GM23338 (cell line): ENCODE measurements around the gene ADRA2B. TPM values are rescaled to one million over a fixed set of nuclear protein-coding genes. Genes with fewer than 3 reads are reported as not detected.

ENCODE experiments used
- ATAC-seq: fragments of 200-7000 bp; cut with Tn5 transposase; 3 replicates; pipeline ENCODE4 v1.9.1; 2020
- DNase-seq: peaks from one replicate; pipeline ENCODE4 v3.0.0-alpha.2; 2015; ENCODE audit warnings: low spot score
- H2AFZ ChIP-seq: fragments of 200-600 bp; sonication (generic); 2 replicates; pipeline ENCODE4 v1.8.0; 2016; ENCODE audit warnings: antibody characterized with exemption, mild to moderate bottlenecking, moderate library complexity
- H3F3A ChIP-seq: fragments of 200-600 bp; sonication (generic); replicated peaks from 2 replicates; pipeline ENCODE4 v1.8.0; 2017; ENCODE audit warnings: antibody characterized with exemption, mixed run types, low read depth
- H3K27ac ChIP-seq: fragments of 200-600 bp; sonication (generic); 2 replicates; pipeline ENCODE4 v1.6.1; 2016; ENCODE audit warnings: low read depth
- H3K27me3 ChIP-seq: fragments of 200-600 bp; sonication (generic); 2 replicates; pipeline ENCODE4 v1.8.0; 2016; ENCODE audit warnings: mild to moderate bottlenecking, mixed run types, moderate library complexity; ENCODE audit not compliant: insufficient read depth
- H3K36me3 ChIP-seq: fragments of 200-600 bp; sonication (generic); 2 replicates; pipeline ENCODE4 v1.8.0; 2016; ENCODE audit warnings: mild to moderate bottlenecking; ENCODE audit not compliant: insufficient read depth
- H3K4me1 ChIP-seq: fragments of 200-600 bp; sonication (generic); 2 replicates; pipeline ENCODE4 v1.8.0; 2016; ENCODE audit warnings: mild to moderate bottlenecking, moderate library complexity; ENCODE audit not compliant: insufficient read depth
- H3K4me2 ChIP-seq: fragments of 200-600 bp; sonication (generic); 2 replicates; pipeline ENCODE4 v1.7.1; 2017; ENCODE audit warnings: mixed run types
- H3K4me3 ChIP-seq: fragments of 200-600 bp; sonication (generic); 2 replicates; pipeline ENCODE4 v1.6.1; 2016; ENCODE audit warnings: mixed run types
- H3K79me2 ChIP-seq: fragments of 200-600 bp; sonication (generic); replicated peaks from 2 replicates; pipeline ENCODE4 v1.8.0; 2017; ENCODE audit warnings: mild to moderate bottlenecking; ENCODE audit not compliant: insufficient read depth
- H3K9me2 ChIP-seq: fragments of 200-600 bp; sonication (generic); 2 replicates; pipeline ENCODE4 v1.8.0; 2017; ENCODE audit not compliant: insufficient read depth
- H4K20me1 ChIP-seq: fragments of 200-600 bp; sonication (generic); replicated peaks from 2 replicates; pipeline ENCODE4 v1.8.0; 2017; ENCODE audit warnings: mild to moderate bottlenecking; ENCODE audit not compliant: insufficient read depth
- H3K27ac Mint-ChIP-seq: 2 replicates; pipeline ENCODE4 v1.8.0; 2020; ENCODE audit warnings: inconsistent platforms, mild to moderate bottlenecking, moderate library complexity, mixed read lengths
- H3K27me3 Mint-ChIP-seq: 3 replicates; pipeline ENCODE4 v1.8.0; 2022; ENCODE audit warnings: low read depth, mild to moderate bottlenecking, moderate library complexity, mixed read lengths, inconsistent platforms; ENCODE audit not compliant: insufficient read depth, poor library complexity
- H3K36me3 Mint-ChIP-seq: 3 replicates; pipeline ENCODE4 v1.8.0; 2021; ENCODE audit warnings: low read depth, mild to moderate bottlenecking, inconsistent platforms, moderate library complexity, mixed read lengths
- H3K4me1 Mint-ChIP-seq: 3 replicates; pipeline ENCODE4 v1.8.0; 2020; ENCODE audit warnings: mild to moderate bottlenecking, inconsistent platforms, mixed read lengths
- H3K4me3 Mint-ChIP-seq: 3 replicates; pipeline ENCODE4 v1.8.0; 2021; ENCODE audit warnings: moderate library complexity, mild to moderate bottlenecking, inconsistent platforms, mixed read lengths
- H3K9me3 Mint-ChIP-seq: 3 replicates; pipeline ENCODE4 v1.8.0; 2020; ENCODE audit warnings: moderate library complexity, mild to moderate bottlenecking, inconsistent platforms, mixed read lengths
- CREB1 ChIP-seq: fragments of 250-450 bp; sonication (Bioruptor Pico); IDR thresholded peaks from 2 replicates; pipeline ENCODE4 v1.5.0; 2020; ENCODE audit warnings: low read depth, mild to moderate bottlenecking, moderate library complexity
- EZH2 ChIP-seq: fragments of 200-600 bp; sonication (generic); IDR thresholded peaks from one replicate; pipeline ENCODE4 v1.8.0; 2017; ENCODE audit warnings: antibody characterized with exemption, mild to moderate bottlenecking, low read depth; ENCODE audit not compliant: unreplicated experiment
- EZH2phosphoT487 ChIP-seq: fragments of 200-600 bp; sonication (generic); IDR thresholded peaks from one replicate; pipeline ENCODE4 v1.8.1; 2018; ENCODE audit warnings: antibody characterized with exemption; ENCODE audit not compliant: unreplicated experiment
- JUNB ChIP-seq: IDR thresholded peaks from one replicate; pipeline ENCODE4 v1.6.1; 2016; ENCODE audit warnings: antibody characterized with exemption; ENCODE audit not compliant: unreplicated experiment
- NANOG ChIP-seq: IDR thresholded peaks from 2 replicates; pipeline ENCODE4 v1.6.1; 2016; ENCODE audit warnings: antibody characterized with exemption, borderline replicate concordance
- POLR2AphosphoS5 ChIP-seq: IDR thresholded peaks from 2 replicates; pipeline ENCODE4 v1.6.1; 2016; ENCODE audit warnings: antibody characterized with exemption, low read depth
- STAT1 ChIP-seq: IDR thresholded peaks from one replicate; pipeline ENCODE4 v1.6.1; 2016; ENCODE audit warnings: antibody characterized with exemption; ENCODE audit not compliant: unreplicated experiment
- ZNF114 ChIP-seq: fragments of 250-450 bp; sonication (Bioruptor Pico); IDR thresholded peaks from 2 replicates; pipeline ENCODE4 v1.5.0; 2020; ENCODE audit warnings: mild to moderate bottlenecking, moderate library complexity
- ZNF331 ChIP-seq: fragments of 250-450 bp; sonication (Bioruptor Pico); IDR thresholded peaks from 2 replicates; pipeline ENCODE4 v1.5.0; 2020; ENCODE audit warnings: low read depth, mild to moderate bottlenecking, moderate library complexity
- polyA plus RNA-seq: library from polyadenylated mRNA; unstranded; fragments of >200 nt; fragmentation: Nextera tagmentation; extraction: Ambion mirVana; gene quantifications from 2 replicates; pipeline ENCODE4 v1.2.1, GENCODE V29; 2016
- total RNA-seq: library from RNA; depleted of rRNA; stranded (reverse); fragments of >200 nt; shearing (Covaris generic); gene quantifications from 2 replicates; pipeline ENCODE4 v1.2.3, GENCODE V29; 2014
- TF ChIP-seq, protein P1 (sequence below): fragments of 250-450 bp; sonication (Bioruptor Pico); IDR thresholded peaks from 2 replicates; pipeline ENCODE4 v1.5.0; 2020; ENCODE audit warnings: mild to moderate bottlenecking, moderate library complexity
- TF ChIP-seq, protein P2 (sequence below): IDR thresholded peaks from 2 replicates; pipeline ENCODE4 v1.6.1; 2016; ENCODE audit warnings: antibody characterized with exemption
- TF ChIP-seq, protein P3 (sequence below), 2 experiments: fragments of 200-600 bp in 1 of 2; sonication (generic) in 1 of 2; conservative IDR thresholded peaks; 2 replicates each; pipeline versions ENCODE4 v1.5.1 to v1.6.1; 2016 to 2017; ENCODE audit warnings: antibody characterized with exemption in 2 of 2, low read depth in 2 of 2, mild to moderate bottlenecking in 2 of 2, moderate library complexity in 1 of 2
- TF ChIP-seq, protein P4 (sequence below): IDR thresholded peaks from one replicate; pipeline ENCODE4 v1.6.1; 2018; ENCODE audit warnings: antibody characterized with exemption; ENCODE audit not compliant: unreplicated experiment

The ADRA2B gene
- total and polyA plus RNA-seq, 2 experiments from 2014 or later = 1.7 to 5.9 TPM

DNA sequence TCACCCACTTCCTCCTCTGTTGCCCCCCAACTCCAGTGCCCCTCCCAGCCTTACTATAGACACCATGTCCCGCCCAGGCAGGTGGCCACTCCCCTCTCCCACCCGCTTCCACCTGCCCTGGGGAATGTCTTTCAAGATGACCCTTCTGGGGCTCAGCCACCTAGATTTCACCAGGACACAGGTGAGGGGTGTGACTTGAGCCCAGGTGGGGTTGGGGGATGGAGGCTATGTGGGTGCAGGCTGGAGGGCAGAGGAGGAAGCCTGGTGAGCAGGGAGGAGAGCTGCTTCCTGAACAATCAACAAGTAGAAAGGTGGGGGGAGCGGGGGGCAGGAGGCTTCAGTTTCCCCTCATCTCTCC, 8.7 kb downstream of the ADRA2B start:
- peaks cover 30% of the 10 kb centered on the region for H3K4me1 Mint-ChIP-seq
- peaks cover 15% of the 10 kb centered on the region for H3K27me3 Mint-ChIP-seq
- no peak for DNase-seq
- H3K4me3 ChIP-seq = no peak overlapping the region
- H3K27ac Mint-ChIP-seq = no peak overlapping the region
- H3K27ac ChIP-seq = no peak overlapping the region
- H3K9me2 ChIP-seq = no peaks in the 10 kb centered on the region
- peaks cover 8% of the 10 kb centered on the region for H3K9me3 Mint-ChIP-seq
- H4K20me1 ChIP-seq = no peaks in the 10 kb centered on the region
- TF ChIP-seq NANOG (no peak), EZH2phosphoT487 (no peak), ZNF331 (CRISPR knock-in tag) (no peak), JUNB (no peak), POLR2AphosphoS5 (no peak), STAT1 (no peak), ZNF114 (no peak), EZH2 (no peak), CREB1 (CRISPR knock-in tag) (no peak)
- TF ChIP-seq, protein P1, sequence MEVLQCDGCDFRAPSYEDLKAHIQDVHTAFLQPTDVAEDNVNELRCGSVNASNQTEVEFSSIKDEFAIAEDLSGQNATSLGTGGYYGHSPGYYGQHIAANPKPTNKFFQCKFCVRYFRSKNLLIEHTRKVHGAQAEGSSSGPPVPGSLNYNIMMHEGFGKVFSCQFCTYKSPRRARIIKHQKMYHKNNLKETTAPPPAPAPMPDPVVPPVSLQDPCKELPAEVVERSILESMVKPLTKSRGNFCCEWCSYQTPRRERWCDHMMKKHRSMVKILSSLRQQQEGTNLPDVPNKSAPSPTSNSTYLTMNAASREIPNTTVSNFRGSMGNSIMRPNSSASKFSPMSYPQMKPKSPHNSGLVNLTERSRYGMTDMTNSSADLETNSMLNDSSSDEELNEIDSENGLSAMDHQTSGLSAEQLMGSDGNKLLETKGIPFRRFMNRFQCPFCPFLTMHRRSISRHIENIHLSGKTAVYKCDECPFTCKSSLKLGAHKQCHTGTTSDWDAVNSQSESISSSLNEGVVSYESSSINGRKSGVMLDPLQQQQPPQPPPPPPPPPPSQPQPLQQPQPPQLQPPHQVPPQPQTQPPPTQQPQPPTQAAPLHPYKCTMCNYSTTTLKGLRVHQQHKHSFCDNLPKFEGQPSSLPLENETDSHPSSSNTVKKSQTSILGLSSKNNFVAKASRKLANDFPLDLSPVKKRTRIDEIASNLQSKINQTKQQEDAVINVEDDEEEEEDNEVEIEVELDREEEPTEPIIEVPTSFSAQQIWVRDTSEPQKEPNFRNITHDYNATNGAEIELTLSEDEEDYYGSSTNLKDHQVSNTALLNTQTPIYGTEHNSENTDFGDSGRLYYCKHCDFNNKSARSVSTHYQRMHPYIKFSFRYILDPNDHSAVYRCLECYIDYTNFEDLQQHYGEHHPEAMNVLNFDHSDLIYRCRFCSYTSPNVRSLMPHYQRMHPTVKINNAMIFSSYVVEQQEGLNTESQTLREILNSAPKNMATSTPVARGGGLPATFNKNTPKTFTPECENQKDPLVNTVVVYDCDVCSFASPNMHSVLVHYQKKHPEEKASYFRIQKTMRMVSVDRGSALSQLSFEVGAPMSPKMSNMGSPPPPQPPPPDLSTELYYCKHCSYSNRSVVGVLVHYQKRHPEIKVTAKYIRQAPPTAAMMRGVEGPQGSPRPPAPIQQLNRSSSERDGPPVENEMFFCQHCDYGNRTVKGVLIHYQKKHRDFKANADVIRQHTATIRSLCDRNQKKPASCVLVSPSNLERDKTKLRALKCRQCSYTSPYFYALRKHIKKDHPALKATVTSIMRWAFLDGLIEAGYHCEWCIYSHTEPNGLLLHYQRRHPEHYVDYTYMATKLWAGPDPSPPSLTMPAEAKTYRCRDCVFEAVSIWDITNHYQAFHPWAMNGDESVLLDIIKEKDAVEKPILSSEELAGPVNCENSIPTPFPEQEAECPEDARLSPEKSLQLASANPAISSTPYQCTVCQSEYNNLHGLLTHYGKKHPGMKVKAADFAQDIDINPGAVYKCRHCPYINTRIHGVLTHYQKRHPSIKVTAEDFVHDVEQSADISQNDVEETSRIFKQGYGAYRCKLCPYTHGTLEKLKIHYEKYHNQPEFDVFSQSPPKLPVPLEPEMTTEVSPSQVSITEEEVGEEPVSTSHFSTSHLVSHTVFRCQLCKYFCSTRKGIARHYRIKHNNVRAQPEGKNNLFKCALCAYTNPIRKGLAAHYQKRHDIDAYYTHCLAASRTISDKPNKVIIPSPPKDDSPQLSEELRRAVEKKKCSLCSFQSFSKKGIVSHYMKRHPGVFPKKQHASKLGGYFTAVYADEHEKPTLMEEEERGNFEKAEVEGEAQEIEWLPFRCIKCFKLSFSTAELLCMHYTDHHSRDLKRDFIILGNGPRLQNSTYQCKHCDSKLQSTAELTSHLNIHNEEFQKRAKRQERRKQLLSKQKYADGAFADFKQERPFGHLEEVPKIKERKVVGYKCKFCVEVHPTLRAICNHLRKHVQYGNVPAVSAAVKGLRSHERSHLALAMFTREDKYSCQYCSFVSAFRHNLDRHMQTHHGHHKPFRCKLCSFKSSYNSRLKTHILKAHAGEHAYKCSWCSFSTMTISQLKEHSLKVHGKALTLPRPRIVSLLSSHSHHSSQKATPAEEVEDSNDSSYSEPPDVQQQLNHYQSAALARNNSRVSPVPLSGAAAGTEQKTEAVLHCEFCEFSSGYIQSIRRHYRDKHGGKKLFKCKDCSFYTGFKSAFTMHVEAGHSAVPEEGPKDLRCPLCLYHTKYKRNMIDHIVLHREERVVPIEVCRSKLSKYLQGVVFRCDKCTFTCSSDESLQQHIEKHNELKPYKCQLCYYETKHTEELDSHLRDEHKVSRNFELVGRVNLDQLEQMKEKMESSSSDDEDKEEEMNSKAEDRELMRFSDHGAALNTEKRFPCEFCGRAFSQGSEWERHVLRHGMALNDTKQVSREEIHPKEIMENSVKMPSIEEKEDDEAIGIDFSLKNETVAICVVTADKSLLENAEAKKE = no peak
- TF ChIP-seq, protein P2, sequence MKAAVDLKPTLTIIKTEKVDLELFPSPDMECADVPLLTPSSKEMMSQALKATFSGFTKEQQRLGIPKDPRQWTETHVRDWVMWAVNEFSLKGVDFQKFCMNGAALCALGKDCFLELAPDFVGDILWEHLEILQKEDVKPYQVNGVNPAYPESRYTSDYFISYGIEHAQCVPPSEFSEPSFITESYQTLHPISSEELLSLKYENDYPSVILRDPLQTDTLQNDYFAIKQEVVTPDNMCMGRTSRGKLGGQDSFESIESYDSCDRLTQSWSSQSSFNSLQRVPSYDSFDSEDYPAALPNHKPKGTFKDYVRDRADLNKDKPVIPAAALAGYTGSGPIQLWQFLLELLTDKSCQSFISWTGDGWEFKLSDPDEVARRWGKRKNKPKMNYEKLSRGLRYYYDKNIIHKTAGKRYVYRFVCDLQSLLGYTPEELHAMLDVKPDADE = no peak
- TF ChIP-seq, protein P3, sequence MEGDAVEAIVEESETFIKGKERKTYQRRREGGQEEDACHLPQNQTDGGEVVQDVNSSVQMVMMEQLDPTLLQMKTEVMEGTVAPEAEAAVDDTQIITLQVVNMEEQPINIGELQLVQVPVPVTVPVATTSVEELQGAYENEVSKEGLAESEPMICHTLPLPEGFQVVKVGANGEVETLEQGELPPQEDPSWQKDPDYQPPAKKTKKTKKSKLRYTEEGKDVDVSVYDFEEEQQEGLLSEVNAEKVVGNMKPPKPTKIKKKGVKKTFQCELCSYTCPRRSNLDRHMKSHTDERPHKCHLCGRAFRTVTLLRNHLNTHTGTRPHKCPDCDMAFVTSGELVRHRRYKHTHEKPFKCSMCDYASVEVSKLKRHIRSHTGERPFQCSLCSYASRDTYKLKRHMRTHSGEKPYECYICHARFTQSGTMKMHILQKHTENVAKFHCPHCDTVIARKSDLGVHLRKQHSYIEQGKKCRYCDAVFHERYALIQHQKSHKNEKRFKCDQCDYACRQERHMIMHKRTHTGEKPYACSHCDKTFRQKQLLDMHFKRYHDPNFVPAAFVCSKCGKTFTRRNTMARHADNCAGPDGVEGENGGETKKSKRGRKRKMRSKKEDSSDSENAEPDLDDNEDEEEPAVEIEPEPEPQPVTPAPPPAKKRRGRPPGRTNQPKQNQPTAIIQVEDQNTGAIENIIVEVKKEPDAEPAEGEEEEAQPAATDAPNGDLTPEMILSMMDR (conservative IDR thresholded peaks at IDR 0.05; ENCODE audit: low read depth in 2 of 2) = no peak
- TF ChIP-seq, protein P4, sequence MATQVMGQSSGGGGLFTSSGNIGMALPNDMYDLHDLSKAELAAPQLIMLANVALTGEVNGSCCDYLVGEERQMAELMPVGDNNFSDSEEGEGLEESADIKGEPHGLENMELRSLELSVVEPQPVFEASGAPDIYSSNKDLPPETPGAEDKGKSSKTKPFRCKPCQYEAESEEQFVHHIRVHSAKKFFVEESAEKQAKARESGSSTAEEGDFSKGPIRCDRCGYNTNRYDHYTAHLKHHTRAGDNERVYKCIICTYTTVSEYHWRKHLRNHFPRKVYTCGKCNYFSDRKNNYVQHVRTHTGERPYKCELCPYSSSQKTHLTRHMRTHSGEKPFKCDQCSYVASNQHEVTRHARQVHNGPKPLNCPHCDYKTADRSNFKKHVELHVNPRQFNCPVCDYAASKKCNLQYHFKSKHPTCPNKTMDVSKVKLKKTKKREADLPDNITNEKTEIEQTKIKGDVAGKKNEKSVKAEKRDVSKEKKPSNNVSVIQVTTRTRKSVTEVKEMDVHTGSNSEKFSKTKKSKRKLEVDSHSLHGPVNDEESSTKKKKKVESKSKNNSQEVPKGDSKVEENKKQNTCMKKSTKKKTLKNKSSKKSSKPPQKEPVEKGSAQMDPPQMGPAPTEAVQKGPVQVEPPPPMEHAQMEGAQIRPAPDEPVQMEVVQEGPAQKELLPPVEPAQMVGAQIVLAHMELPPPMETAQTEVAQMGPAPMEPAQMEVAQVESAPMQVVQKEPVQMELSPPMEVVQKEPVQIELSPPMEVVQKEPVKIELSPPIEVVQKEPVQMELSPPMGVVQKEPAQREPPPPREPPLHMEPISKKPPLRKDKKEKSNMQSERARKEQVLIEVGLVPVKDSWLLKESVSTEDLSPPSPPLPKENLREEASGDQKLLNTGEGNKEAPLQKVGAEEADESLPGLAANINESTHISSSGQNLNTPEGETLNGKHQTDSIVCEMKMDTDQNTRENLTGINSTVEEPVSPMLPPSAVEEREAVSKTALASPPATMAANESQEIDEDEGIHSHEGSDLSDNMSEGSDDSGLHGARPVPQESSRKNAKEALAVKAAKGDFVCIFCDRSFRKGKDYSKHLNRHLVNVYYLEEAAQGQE = no peak
- H3K36me3 Mint-ChIP-seq = peaks cover 5% of the 10 kb centered on the region; the same call in 2 of the 3 replicates
- H3K4me3 Mint-ChIP-seq = no peak overlapping the region
- H3K27me3 ChIP-seq = no peaks in the 10 kb centered on the region
- H3K36me3 ChIP-seq = no peaks in the 10 kb centered on the region
- H3K4me2 ChIP-seq = peak overlapping the region; percentile 79
- no peaks in the 10 kb centered on the region for H3K79me2 ChIP-seq
- H3F3A ChIP-seq = no peaks in the 10 kb centered on the region
- peaks cover 20% of the 10 kb centered on the region for H3K4me1 ChIP-seq
- ATAC-seq = no peak
- peak overlapping the region; percentile 95 for H2AFZ ChIP-seq
